Transverse colon (tissue), 4 donors: ENCODE data around the gene OPTC. TPM values are rescaled to one million over a fixed set of nuclear protein-coding genes. Genes with fewer than 3 reads are reported as not detected.
A peak's percentile ranks its signal among the peaks of the same experiment; 100 is the strongest.

Source experiments
- DNase-seq: peaks from one replicate; pipeline ENCODE4 v3.0.0-alpha.2; 2019
- H3K27ac ChIP-seq, 4 donors: fragments of 200-600 bp; sonication (generic); 2 replicates each; pipeline ENCODE4 v1.5.1; 2016 to 2018; ENCODE audit warnings: inconsistent platforms in 4 of 4
- H3K27me3 ChIP-seq: fragments of 200-600 bp; sonication (generic); 2 replicates; pipeline ENCODE4 v1.5.1; 2017; ENCODE audit warnings: inconsistent platforms
- H3K36me3 ChIP-seq, 4 donors: fragments of 200-600 bp; sonication (generic); 2 replicates each; pipeline ENCODE4 v1.5.1; 2017 to 2019; ENCODE audit warnings: inconsistent platforms in 4 of 4
- H3K4me1 ChIP-seq, 4 donors: fragments of 200-600 bp; sonication (generic); 2 replicates each; pipeline ENCODE4 v1.5.1; 2017 to 2020; ENCODE audit warnings: inconsistent platforms in 4 of 4
- H3K4me3 ChIP-seq, 4 donors: fragments of 200-600 bp; sonication (generic); 1 replicate in 1 of 4; 2 replicates in 3 of 4; pipeline versions ENCODE4 v1.5.1 to v1.6.1; 2017 to 2019; ENCODE audit warnings: inconsistent platforms in 4 of 4
- H3K9me3 ChIP-seq, 2 donors: fragments of 200-600 bp; sonication (generic); 2 replicates each; pipeline ENCODE4 v1.5.1; 2017 to 2019; ENCODE audit warnings: inconsistent platforms in 2 of 2
- CTCF ChIP-seq, 5 experiments: fragments of 200-600 bp in 3 of 5; fragments of 450-650 bp in 2 of 5; sonication (generic) in 3 of 5; IDR thresholded peaks; 1 replicate in 2 of 5; 2 replicates in 3 of 5; pipeline ENCODE4 v1.5.1; 2016 to 2017; ENCODE audit warnings: antibody characterized with exemption in 5 of 5, inconsistent platforms in 3 of 5, mild to moderate bottlenecking in 2 of 5, moderate library complexity in 1 of 5
- EP300 ChIP-seq: sonication (generic); formaldehyde crosslinking; IDR thresholded peaks from one replicate; pipeline ENCODE4 v1.6.1; 2017; ENCODE audit warnings: antibody characterized with exemption, low read depth
- POLR2A ChIP-seq: fragments of 450-650 bp; IDR thresholded peaks from one replicate; pipeline ENCODE4 v1.6.1; 2016; ENCODE audit warnings: antibody characterized with exemption, mild to moderate bottlenecking, moderate library complexity
- POLR2AphosphoS5 ChIP-seq, 3 donors: sonication (generic); formaldehyde crosslinking; IDR thresholded peaks; one replicate each; pipeline ENCODE4 v1.6.1; 2016; ENCODE audit warnings: antibody characterized with exemption in 3 of 3
- WGBS, 2 donors: methylation state at CpG; one replicate each; pipeline ENCODE4 v1.1.5; 2018; ENCODE audit warnings: low coverage in 1 of 2; 5-methylcytosine and 5-hydroxymethylcytosine counted together
- in situ Hi-C, 4 donors: fragments of 200-750 bp; cut with MboI; loops; one replicate each; pipeline versions ENCODE4 v1.15.0 to v1.15.1; 2017; ENCODE audit warnings: low sequenced_read_pairs in 3 of 4, low pct_ligation_motif_present in 1 of 4, low pct_unique_long_range_greater_than_20kb in 1 of 4
- intact Hi-C: fragments of 100-400 bp; cut with DNase I; formaldehyde crosslinking; loops from one replicate; pipeline ENCODE4 v1.15.1; 2023; ENCODE audit warnings: low total_unique reads
- total RNA-seq, 4 donors: library from RNA; depleted of rRNA; stranded (reverse); fragments of >200 nt; gene quantifications; one replicate each; pipeline ENCODE4 v1.1.0, GENCODE V29; 2016

The OPTC gene
- total RNA-seq, 4 donors from 2014 or later, result not detected

- in situ Hi-C loops, result loop anchor here (10.0 to 25.0 kb wide), 4 partner anchors 126 to 224 kb away; partner anchors contain the start of gene FMOD (in 1 of the 4)
- TF ChIP-seq CTCF (IDR thresholded peaks at IDR 0.05), result no peak
- no peak for TF ChIP-seq EP300
- TF ChIP-seq POLR2A, result no peak
- no peak for TF ChIP-seq POLR2AphosphoS5 (IDR thresholded peaks at IDR 0.05)
- WGBS, 2 donors, result 73 to 79% methylated on average over 4 to 7 of the region's 7 CpGs
- Histone ChIP-seq H3K4me1 (peaks cover 3 to 17% (median 4%) of the 10 kb centered on the region in 4 donors), H3K9me3 (no peaks in the 10 kb centered on the region), H3K27me3 (no peaks in the 10 kb centered on the region), H3K27ac (peak overlapping the region in 2 of 4 donors; percentile 22 to 82), H3K36me3 (no peaks in the 10 kb centered on the region), H3K4me3 (no peak overlapping the region)
- intact Hi-C loops, result loop anchor here (5.0 kb wide), 1 partner anchor 46 kb away; no protein-coding TSS in a partner anchor
- no peak for DNase-seq
Measured at GRCh38 chr1:203488539-203488938, 5.4 kb upstream of the OPTC start.

- intact Hi-C loops (no loop called here), in situ Hi-C loops (loop anchor here in 1 of 4 donors (25.0 kb wide), 1 partner anchor 128 kb away; the partner anchor contains the start of gene FMOD)
- H3K9me3 ChIP-seq, result no peaks in the 10 kb centered on the region
- DNase-seq, result no peak
- H3K27me3 ChIP-seq, result no peaks in the 10 kb centered on the region
- peaks cover 3 to 17% (median 4%) of the 10 kb centered on the region in 4 donors for H3K4me1 ChIP-seq
- H3K36me3 ChIP-seq, result no peaks in the 10 kb centered on the region
- 94% methylated on average over 9 of the region's 9 CpGs; no CpG with 5 or more reads in 1 of the 2 donors for WGBS, 2 donors
- H3K27ac ChIP-seq, result no peak overlapping the region
- no peak overlapping the region for H3K4me3 ChIP-seq
- no peak for TF ChIP-seq EP300
- TF ChIP-seq POLR2A, result no peak
- TF ChIP-seq CTCF (IDR thresholded peaks at IDR 0.05), result no peak
- TF ChIP-seq POLR2AphosphoS5 (IDR thresholded peaks at IDR 0.05), result no peak
Measured at GRCh38 chr1:203490607-203491006, 3.3 kb upstream of the OPTC start.

- H3K36me3 ChIP-seq, result no peaks in the 10 kb centered on the region
- no peak for DNase-seq
- peak overlapping the region in 1 of 4 donors; percentile 14 for H3K27ac ChIP-seq
- intact Hi-C loops (no loop called here), in situ Hi-C loops (loop anchor here in 1 of 4 donors (25.0 kb wide), 1 partner anchor 129 kb away; the partner anchor contains the start of gene FMOD)
- H3K4me1 ChIP-seq, result peaks cover 3 to 16% (median 4%) of the 10 kb centered on the region in 4 donors
- no peak overlapping the region for H3K4me3 ChIP-seq
- 84% methylated on average over 9 of the region's 9 CpGs; no CpG with 5 or more reads in 1 of the 2 donors for WGBS, 2 donors
- no peaks in the 10 kb centered on the region for H3K27me3 ChIP-seq
- TF ChIP-seq POLR2AphosphoS5 (IDR thresholded peaks at IDR 0.05) (no peak), CTCF (IDR thresholded peaks at IDR 0.05) (no peak), EP300 (no peak), POLR2A (no peak)
- no peaks in the 10 kb centered on the region for H3K9me3 ChIP-seq
Measured at GRCh38 chr1:203491664-203492063, 2.3 kb upstream of the OPTC start.

- intact Hi-C loops, result no loop called here
- WGBS, 2 donors, result 20 to 55% methylated on average over 1 to 8 of the region's 8 CpGs
- no peak overlapping the region for H3K4me3 ChIP-seq
- in situ Hi-C loops, result loop anchor here in 1 of 4 donors (25.0 kb wide), 1 partner anchor 130 kb away; the partner anchor contains the start of gene FMOD
- no peaks in the 10 kb centered on the region for H3K27me3 ChIP-seq
- no peaks in the 10 kb centered on the region for H3K36me3 ChIP-seq
- H3K4me1 ChIP-seq, result peaks cover 3 to 10% (median 4%) of the 10 kb centered on the region in 4 donors
- H3K27ac ChIP-seq, result no peak overlapping the region
- H3K9me3 ChIP-seq, result no peaks in the 10 kb centered on the region
- no peak for TF ChIP-seq POLR2AphosphoS5 (IDR thresholded peaks at IDR 0.05)
- no peak for TF ChIP-seq POLR2A
- no peak for TF ChIP-seq EP300
- TF ChIP-seq CTCF (IDR thresholded peaks at IDR 0.05), result no peak
- DNase-seq, result no peak
Measured at GRCh38 chr1:203492082-203492747, 1.7 kb upstream of the OPTC start.
